OCI-LY1 (cell line): ENCODE data around the gene SH3BGR.

Experiments
- CTCF ChIP-seq: fragments of 200-600 bp; sonication (generic), shearing (Covaris generic); IDR thresholded peaks from 2 replicates; pipeline ENCODE4 v1.5.1; 2017; ENCODE audit warnings: mild to moderate bottlenecking, antibody characterized with exemption, low read length, moderate library complexity, mixed read lengths
- EZH2 ChIP-seq: fragments of 200-600 bp; sonication (generic), shearing (Covaris generic); IDR thresholded peaks from 2 replicates; pipeline ENCODE4 v1.8.0; 2017; ENCODE audit warnings: borderline replicate concordance, mixed run types, mild to moderate bottlenecking, antibody characterized with exemption, low read length, moderate library complexity, mixed read lengths

- TF ChIP-seq CTCF (no peak), EZH2 (no peak)
Measured at GRCh38 chr21:39527664-39528381, 76.1 kb downstream of the SH3BGR start.
